Lung (tissue), 12 donors: ENCODE data around the gene DPCD. TPM values are rescaled to one million over a fixed set of nuclear protein-coding genes. Genes with fewer than 3 reads are reported as not detected.

Experiments used
- ATAC-seq: fragments of 200-7000 bp; cut with Tn5 transposase; one replicate; pipeline ENCODE4 v1.9.1; 2020; ENCODE audit warnings: moderate number of reproducible peaks; ENCODE audit not compliant: insufficient read depth, low FRiP score
- DNase-seq, 3 donors: peaks; one replicate each; pipeline ENCODE4 v3.0.0-alpha.2; 2013 to 2017
- H3K27ac ChIP-seq, 2 donors: one replicate each; pipeline ENCODE4 v1.5.1; 2013; ENCODE audit warnings: mild to moderate bottlenecking in 2 of 2, moderate library complexity in 2 of 2, control low read depth in 1 of 2, inconsistent platforms in 1 of 2, low read depth in 1 of 2, low read length in 1 of 2
- H3K27me3 ChIP-seq, 3 donors: one replicate each; pipeline ENCODE4 v1.5.1; 2013; ENCODE audit warnings: low read length in 2 of 3; ENCODE audit not compliant: control insufficient read depth in 3 of 3, insufficient read depth in 3 of 3
- H3K36me3 ChIP-seq, 4 donors: one replicate each; pipeline ENCODE4 v1.5.1; 2013; ENCODE audit warnings: low read length in 4 of 4, mild to moderate bottlenecking in 1 of 4, moderate library complexity in 1 of 4; ENCODE audit not compliant: control insufficient read depth in 4 of 4, insufficient read depth in 4 of 4
- H3K4me1 ChIP-seq, 5 donors: one replicate each; pipeline ENCODE4 v1.5.1; 2013; ENCODE audit warnings: low read length in 5 of 5, mild to moderate bottlenecking in 2 of 5, moderate library complexity in 1 of 5; ENCODE audit not compliant: control insufficient read depth in 5 of 5, insufficient read depth in 5 of 5
- H3K4me3 ChIP-seq: one replicate; pipeline ENCODE4 v1.5.1; 2013; ENCODE audit warnings: mild to moderate bottlenecking, control low read depth, moderate library complexity
- H3K9ac ChIP-seq, 2 donors: one replicate each; pipeline ENCODE4 v1.5.1; 2013; ENCODE audit warnings: low read length in 2 of 2, control low read depth in 1 of 2; ENCODE audit not compliant: insufficient read depth in 1 of 2
- H3K9me3 ChIP-seq, 4 donors: one replicate each; pipeline ENCODE4 v1.5.1; 2013; ENCODE audit warnings: low read length in 3 of 4, mild to moderate bottlenecking in 1 of 4, moderate library complexity in 1 of 4; ENCODE audit not compliant: control insufficient read depth in 4 of 4, insufficient read depth in 3 of 4
- WGBS, 2 donors: extraction: QIAGEN DNeasy Blood & Tissue Kit; methylation state at CpG; one replicate each; pipeline ENCODE4 v1.1.7; 2013; 5-methylcytosine and 5-hydroxymethylcytosine counted together
- polyA plus RNA-seq, 2 donors: library from polyadenylated mRNA; stranded (reverse); fragments of 200-250 nt; gene quantifications; one replicate each; pipeline ENCODE4 v1.2.1, GENCODE V29; 2013
- total RNA-seq, 2 donors: library from RNA; depleted of rRNA in 1 of 2; stranded (reverse); fragments of >200 nt in 1 of 2; gene quantifications; one replicate each; pipeline ENCODE4 v1.2.1, GENCODE V29; 2014 to 2021
- TF ChIP-seq, protein P1 (sequence below): IDR thresholded peaks from 2 replicates; pipeline ENCODE4 v1.5.1; 2012; ENCODE audit warnings: mild to moderate bottlenecking; ENCODE audit errors: control extremely low read depth, extremely low read depth
- donor health status: control.
- donor health status: control.
- donor health status: Bipolar disorder and iron deficiency.
- donor health status: healthy.
- donor health status: DM: yes; HTN: yes; CAD: no.

Gene DPCD
- total and polyA plus RNA-seq, 4 donors, result 24.1 to 31.8 (median 25.9) TPM

DNA sequence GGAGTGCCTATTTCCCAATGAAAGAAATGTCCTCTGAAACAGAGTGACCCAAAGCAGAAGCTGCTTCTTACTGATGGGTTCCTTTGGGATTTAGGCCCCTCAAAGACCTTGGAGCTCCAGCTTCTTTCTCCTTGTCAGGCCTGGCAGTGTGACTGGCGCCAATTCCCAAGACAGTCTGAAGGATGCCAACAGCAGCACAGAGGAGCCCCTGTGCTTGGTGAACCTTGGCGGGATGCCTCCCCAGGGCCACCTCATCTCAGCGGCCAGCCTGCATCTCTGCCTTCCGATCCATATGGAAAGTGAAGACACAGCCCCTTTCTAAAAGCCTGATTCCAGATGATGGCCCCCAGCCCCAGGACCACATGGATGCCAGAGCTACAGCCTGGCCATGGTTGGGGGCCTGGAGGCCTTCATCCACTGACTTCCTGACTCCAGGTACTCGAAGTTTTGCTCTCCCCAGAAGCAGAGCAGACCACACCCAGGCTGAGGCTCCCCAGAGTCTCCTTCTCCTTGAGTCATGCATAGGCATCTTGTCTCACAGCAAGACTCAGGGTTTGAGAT lies 61.5 kb downstream of the DPCD start:
- Histone ChIP-seq H3K27me3 (no peaks in the 10 kb centered on the region), H3K9me3 (no peaks in the 10 kb centered on the region), H3K4me1 (peaks cover 0 to 3% (median 0%) of the 10 kb centered on the region in 5 donors), H3K36me3 (peaks cover 0 to 31% (median 20%) of the 10 kb centered on the region in 4 donors), H3K9ac (no peak overlapping the region), H3K4me3 (no peak overlapping the region), H3K27ac (no peak overlapping the region)
- WGBS, 2 donors, result 91 to 93% methylated on average over 5 of the region's 5 CpGs
- ATAC-seq (no peak), DNase-seq (no peak)
- TF ChIP-seq, protein P1, sequence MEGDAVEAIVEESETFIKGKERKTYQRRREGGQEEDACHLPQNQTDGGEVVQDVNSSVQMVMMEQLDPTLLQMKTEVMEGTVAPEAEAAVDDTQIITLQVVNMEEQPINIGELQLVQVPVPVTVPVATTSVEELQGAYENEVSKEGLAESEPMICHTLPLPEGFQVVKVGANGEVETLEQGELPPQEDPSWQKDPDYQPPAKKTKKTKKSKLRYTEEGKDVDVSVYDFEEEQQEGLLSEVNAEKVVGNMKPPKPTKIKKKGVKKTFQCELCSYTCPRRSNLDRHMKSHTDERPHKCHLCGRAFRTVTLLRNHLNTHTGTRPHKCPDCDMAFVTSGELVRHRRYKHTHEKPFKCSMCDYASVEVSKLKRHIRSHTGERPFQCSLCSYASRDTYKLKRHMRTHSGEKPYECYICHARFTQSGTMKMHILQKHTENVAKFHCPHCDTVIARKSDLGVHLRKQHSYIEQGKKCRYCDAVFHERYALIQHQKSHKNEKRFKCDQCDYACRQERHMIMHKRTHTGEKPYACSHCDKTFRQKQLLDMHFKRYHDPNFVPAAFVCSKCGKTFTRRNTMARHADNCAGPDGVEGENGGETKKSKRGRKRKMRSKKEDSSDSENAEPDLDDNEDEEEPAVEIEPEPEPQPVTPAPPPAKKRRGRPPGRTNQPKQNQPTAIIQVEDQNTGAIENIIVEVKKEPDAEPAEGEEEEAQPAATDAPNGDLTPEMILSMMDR, result no peak

- Histone ChIP-seq H3K4me3 (no peak overlapping the region), H3K27me3 (no peaks in the 10 kb centered on the region), H3K4me1 (peaks cover 0 to 3% (median 0%) of the 10 kb centered on the region in 5 donors), H3K36me3 (peaks cover 4 to 29% (median 20%) of the 10 kb centered on the region in 4 donors), H3K27ac (no peak overlapping the region), H3K9ac (no peak overlapping the region), H3K9me3 (no peaks in the 10 kb centered on the region)
- no peak for ATAC-seq
- 94 to 97% methylated on average over 15 of the region's 15 CpGs for WGBS, 2 donors
- TF ChIP-seq, protein P1, result no peak
- no peak for DNase-seq
Measured at GRCh38 chr10:101650863-101651262, 62.7 kb downstream of the DPCD start.

DNA sequence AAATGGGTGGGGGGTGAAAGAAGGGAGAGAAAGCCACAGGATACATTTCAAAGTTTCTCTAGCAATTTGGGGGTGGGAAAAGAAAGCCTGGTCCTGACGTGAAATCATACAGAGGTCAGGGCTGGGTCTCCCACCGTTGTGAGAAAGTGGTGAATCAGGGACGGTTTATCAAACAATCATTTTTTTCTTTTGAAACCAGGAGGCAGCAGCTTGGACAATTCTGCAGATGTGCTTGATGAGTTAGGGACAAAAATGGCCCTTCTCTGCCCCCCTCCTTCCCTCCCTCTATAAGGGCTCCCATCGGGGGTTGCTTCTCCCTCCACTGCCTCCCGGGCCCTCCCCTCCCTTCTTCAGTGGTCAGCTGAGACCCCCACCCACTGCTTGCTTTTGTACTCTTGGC lies 63.2 kb downstream of the DPCD start:
- ATAC-seq (no peak), DNase-seq (no peak)
- H3K4me1 ChIP-seq, result peaks cover 0 to 2% (median 0%) of the 10 kb centered on the region in 5 donors
- no peaks in the 10 kb centered on the region for H3K9me3 ChIP-seq
- 83 to 84% methylated on average over 5 of the region's 5 CpGs for WGBS, 2 donors
- H3K4me3 ChIP-seq, result no peak overlapping the region
- H3K36me3 ChIP-seq, result peaks cover 4 to 28% (median 18%) of the 10 kb centered on the region in 4 donors
- no peak overlapping the region for H3K9ac ChIP-seq
- TF ChIP-seq, protein P1, result no peak
- H3K27ac ChIP-seq, result no peak overlapping the region
- H3K27me3 ChIP-seq, result no peaks in the 10 kb centered on the region

GRCh38 chr10:101653536-101653935 lies 65.4 kb downstream of the DPCD start:
- TF ChIP-seq, protein P1, result no peak
- no peaks in the 10 kb centered on the region for H3K4me1 ChIP-seq
- no peak for ATAC-seq
- H3K27ac ChIP-seq, result no peak overlapping the region
- H3K27me3 ChIP-seq, result no peaks in the 10 kb centered on the region
- no peak for DNase-seq
- no peak overlapping the region for H3K4me3 ChIP-seq
- H3K9ac ChIP-seq, result no peak overlapping the region
- H3K9me3 ChIP-seq, result no peaks in the 10 kb centered on the region
- H3K36me3 ChIP-seq, result peaks cover 7 to 31% (median 19%) of the 10 kb centered on the region in 4 donors
- 93 to 94% methylated on average over 8 of the region's 8 CpGs for WGBS, 2 donors
